AG09309 (cell line): Measurements from ENCODE around the gene KDM6B.
A peak's percentile ranks its signal among the peaks of the same experiment; 100 is the strongest.

ENCODE experiments used
- DNase-seq: peaks from one replicate; pipeline ENCODE4 v3.0.0-alpha.2; 2010; ENCODE audit warnings: low read depth
- H3K4me3 ChIP-seq: 2 replicates; pipeline ENCODE4 v1.5.1; 2011; ENCODE audit warnings: mild to moderate bottlenecking, low read depth, low read length, moderate library complexity; ENCODE audit not compliant: control insufficient read depth
- CTCF ChIP-seq: IDR thresholded peaks from 2 replicates; pipeline ENCODE4 v1.5.1; 2011; ENCODE audit warnings: mild to moderate bottlenecking, low read depth, low read length, inconsistent platforms; ENCODE audit not compliant: insufficient read depth, control insufficient read depth; ENCODE audit errors: missing control alignments

KDM6B gene

DNA sequence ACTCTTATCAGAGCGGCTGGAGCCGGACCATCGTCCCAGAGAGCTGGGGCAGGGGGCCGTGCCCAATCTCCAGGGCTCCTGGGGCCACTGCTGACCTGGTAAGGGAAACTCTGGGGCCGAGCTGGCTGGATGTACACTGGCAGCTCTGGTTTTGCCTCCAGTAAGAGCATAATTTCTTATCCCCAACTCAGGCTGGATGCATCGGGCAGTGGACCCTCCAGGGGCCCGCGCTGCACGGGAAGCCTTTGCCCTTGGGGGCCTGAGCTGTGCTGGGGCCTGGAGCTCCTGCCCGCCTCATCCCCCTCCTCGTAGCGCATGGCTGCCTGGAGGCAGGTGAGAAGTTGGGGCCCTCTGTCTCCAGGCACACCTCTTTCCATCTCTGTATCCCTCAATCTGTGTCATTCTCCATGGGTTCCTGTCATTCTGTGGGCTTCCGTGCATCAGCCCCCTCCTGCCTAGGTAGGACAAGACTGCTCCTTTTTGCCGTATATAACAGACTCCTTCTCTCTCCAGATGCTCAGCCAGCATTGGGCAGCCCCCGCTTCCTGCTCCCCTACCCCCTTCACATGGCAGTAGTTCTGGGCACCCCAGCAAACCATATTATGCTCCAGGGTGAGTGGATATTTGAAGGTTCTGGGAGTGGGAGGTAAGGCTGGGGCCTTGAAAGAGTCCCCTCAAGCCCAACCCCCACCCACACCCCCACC lies 11.5 kb downstream of the KDM6B start:
- TF ChIP-seq CTCF: no peak
- peak overlapping the region; percentile 83 for H3K4me3 ChIP-seq
- no peak for DNase-seq

GRCh38 chr17:7846063-7846735 lies 12.2 kb downstream of the KDM6B start:
- TF ChIP-seq CTCF: no peak
- DNase-seq: no peak
- no peak overlapping the region for H3K4me3 ChIP-seq

- H3K4me3 ChIP-seq: no peak overlapping the region
- TF ChIP-seq CTCF: no peak
- DNase-seq: no peak
Measured at GRCh38 chr17:7846765-7847661, 13.0 kb downstream of the KDM6B start.

DNA sequence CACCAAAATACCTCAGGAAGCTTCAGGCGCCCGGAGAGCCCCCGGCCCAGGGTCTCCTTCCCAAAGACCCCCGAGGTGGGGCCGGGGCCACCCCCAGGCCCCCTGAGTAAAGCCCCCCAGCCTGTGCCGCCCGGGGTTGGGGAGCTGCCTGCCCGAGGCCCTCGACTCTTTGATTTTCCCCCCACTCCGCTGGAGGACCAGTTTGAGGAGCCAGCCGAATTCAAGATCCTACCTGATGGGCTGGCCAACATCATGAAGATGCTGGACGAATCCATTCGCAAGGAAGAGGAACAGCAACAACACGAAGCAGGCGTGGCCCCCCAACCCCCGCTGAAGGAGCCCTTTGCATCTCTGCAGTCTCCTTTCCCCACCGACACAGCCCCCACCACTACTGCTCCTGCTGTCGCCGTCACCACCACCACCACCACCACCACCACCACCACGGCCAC lies 14.1 kb downstream of the KDM6B start:
- no peak for TF ChIP-seq CTCF
- no peak overlapping the region for H3K4me3 ChIP-seq
- no peak for DNase-seq

GRCh38 chr17:7848739-7849129 lies 14.7 kb downstream of the KDM6B start:
- TF ChIP-seq CTCF: no peak
- no peak overlapping the region for H3K4me3 ChIP-seq

GRCh38 chr17:7849130-7849750 lies 15.2 kb downstream of the KDM6B start:
- TF ChIP-seq CTCF: no peak
- DNase-seq: no peak
- H3K4me3 ChIP-seq: no peak overlapping the region

More at GRCh38 chr17:7848739-7849129, 14.7 kb downstream of the KDM6B start:
- DNase-seq: no peak
